Stimulated activated CD4-positive, alpha-beta T cell treated with anti-CD3 and anti-CD28 coated beads, Interleukin-12 subunit alpha, Interleukin-12 subunit beta, amount 100 ng/mL, for 24 hours (primary cell): Measurements from ENCODE around the gene ARHGAP9.

Source experiments
- DNase-seq, 2 experiments: peaks; one replicate each; pipeline ENCODE4 v3.0.0-alpha.2; 2020; ENCODE audit warnings: low read depth in 2 of 2

ARHGAP9 gene

GRCh38 chr12:57491393-57492280, 12.0 kb upstream of the ARHGAP9 start:
- DNase-seq = no peak

DNA sequence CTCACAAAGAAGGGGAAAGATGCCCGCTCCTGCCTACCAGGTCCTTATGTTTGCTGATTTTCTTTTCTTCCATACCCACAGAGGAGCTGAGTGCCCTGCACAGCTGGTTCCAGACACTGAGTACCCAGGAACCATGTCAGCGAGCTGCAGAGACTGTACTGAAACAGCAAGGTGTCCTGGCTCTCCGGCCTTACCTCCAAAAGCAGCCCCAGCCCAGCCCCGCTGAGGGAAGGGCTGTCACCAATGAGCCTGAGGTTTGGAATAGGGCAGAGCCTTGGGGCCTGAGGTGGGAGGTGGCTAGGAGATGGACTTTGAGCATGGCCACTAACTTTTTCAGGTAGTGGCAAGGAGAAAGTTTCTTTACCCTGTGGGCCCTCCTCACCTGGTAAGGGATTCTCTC, 10.5 kb upstream of the ARHGAP9 start:
- no peak for DNase-seq

DNA sequence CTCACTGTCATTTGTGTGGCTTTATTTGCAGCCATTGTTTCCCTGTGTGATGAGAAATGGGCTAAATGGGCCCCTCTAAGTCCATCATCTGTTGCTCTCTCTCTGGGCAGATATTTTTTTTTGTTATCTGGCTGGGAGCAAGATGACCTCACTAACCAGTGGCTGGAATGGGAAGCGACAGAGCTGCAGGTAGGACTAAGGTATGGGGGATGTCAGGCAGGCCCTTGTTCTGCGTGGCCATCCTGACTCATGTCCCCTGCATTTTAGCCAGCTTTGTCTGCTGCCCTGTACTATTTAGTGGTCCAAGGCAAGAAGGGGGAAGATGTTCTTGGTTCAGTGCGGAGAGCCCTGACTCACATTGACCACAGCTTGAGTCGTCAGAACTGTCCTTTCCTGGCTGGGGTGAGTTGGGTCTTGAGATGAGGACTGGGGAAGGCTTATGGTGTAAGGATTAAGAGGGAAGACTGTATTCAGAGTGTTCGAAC, 9.5 kb upstream of the ARHGAP9 start:
- DNase-seq = no peak

DNA sequence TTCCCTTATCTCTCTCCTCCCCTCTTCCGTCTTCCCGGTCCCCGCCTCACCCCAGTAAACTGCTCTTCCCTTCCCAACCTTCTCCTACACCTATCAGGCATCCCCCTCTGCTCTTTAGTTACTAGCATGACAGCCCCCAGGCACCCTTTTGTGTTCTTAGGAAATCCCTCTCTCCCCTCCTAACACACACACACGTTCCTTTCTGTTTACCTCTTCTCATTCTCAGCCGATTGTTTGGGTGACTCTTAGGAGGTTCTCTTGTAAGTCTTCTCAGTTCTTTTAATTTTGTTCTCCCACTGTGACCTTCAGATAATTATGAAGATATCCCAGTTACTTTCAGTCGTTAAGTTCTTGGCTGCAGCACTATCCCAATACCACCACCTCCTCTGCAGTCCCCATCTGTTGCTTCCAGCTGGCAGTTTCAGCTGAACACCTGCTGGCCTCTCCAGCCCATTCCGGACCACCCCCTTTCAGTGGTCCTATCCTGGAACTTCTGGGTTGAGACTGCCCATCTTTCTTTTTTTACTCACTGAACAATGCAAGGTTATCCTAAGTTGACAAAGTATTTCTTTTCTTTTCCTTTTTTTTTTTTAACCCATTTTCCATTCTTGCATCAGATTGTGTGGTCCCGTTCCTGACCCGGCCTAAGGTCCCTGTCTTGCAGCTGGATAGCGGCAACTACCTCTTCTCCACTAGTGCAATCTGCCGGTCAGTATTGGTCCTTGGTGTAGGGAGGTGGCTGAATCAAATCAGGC, 8.9 kb upstream of the ARHGAP9 start:
- no peak for DNase-seq

DNA sequence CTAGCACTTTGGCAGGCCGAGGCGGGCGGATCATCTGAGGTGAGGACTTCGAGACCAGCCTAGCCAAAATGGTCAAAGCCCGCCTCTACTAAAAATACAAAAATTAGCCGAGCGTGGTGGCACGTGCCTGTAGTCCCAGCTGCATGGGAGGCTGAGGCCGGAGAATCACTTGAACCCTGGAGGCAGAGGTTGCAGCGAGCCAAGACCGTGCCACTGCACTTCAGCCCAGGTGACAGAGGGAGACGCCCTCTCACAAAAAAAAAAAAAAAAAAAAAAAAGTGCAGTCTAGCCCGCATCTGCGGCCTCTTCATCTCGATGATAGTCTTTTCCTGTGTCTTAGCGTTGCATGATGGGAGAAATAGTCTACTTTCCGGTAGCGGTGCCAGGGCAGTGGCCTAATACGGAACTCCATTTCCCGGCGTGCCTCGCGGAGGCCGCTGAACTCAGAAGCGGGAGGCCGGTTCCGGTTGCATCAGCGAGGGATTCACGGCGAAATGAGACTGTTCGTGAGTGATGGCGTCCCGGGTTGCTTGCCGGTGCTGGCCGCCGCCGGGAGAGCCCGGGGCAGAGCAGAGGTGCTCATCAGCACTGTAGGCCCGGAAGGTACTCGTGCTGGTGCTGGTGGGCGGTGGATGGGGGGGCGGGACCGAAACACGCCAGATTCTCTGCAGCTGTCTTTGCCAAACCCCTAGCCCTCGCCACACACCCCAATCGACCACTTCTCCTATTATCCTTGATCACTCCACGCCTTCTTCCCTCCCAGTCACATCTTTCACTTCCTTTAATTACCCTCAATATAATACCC, 8.1 kb upstream of the ARHGAP9 start, which contains the start of gene MARS1:
TSS of gene MARS1 (plus strand) at position 472 of the 805 bp plus-strand sequence. CDS start at position 495, 23 bp downstream.
- DNase-seq = peak; percentile 84 to 85

GRCh38 chr12:57487055-57487596, 7.5 kb upstream of the ARHGAP9 start:
- DNase-seq = no peak

DNA sequence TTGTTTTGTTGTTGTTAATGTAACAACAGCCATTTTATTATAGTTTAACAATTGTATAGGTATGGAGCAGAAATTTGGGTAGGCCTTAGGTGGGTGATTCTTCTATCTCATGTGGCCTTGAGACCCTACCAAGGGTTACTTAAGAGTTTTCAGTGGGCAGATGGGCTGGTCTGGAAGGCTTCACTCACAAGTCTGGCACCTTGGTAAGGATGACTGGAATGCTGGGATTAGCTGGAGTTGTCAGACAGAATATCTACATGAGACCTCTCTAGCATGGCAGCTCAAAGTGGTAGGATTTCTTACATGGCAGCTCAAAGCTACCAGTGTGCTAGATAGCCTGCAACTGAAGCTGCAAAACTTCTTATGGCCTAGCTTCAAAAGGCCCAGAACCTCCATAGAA, 6.0 kb upstream of the ARHGAP9 start:
- no peak for DNase-seq

DNA sequence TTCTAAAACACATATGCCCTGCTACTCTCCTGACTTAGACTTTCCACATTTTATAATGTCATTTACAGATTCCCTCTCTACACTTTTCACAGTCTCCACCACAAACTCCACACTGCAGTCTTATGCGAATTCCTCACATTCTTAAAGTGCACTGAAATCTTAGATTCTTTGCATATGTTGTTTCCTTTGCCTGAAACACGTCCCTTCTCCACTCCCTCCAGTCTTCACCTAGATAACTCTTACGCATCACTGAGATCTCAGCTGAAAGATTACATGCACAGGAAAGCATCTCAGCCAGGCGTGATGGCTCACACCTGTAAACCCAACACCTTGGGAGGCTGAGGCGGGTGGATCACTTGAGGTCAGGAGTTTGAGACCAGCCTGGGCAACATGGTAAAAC, 3.8 kb upstream of the ARHGAP9 start:
- DNase-seq = no peak

- no peak for DNase-seq
Measured at GRCh38 chr12:57481671-57482070, 2.0 kb upstream of the ARHGAP9 start.

DNA sequence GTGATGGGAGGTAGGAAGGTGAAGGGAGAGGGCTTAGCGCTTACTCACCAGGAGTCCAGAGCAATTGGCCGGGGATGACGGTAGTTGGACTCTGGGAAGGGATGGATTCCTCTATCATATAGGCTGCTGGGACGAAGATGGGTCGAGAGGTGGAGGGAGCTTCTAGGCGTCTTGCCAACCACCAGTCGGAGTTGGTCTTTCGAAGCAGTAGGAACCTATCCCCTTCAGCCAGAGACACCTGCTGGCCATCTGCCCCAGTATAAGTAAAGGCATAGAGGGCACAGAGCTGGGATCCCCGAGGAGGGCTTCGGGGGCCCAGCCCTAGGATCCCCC, 657 bp downstream of the ARHGAP9 start:
- no peak for DNase-seq

DNA sequence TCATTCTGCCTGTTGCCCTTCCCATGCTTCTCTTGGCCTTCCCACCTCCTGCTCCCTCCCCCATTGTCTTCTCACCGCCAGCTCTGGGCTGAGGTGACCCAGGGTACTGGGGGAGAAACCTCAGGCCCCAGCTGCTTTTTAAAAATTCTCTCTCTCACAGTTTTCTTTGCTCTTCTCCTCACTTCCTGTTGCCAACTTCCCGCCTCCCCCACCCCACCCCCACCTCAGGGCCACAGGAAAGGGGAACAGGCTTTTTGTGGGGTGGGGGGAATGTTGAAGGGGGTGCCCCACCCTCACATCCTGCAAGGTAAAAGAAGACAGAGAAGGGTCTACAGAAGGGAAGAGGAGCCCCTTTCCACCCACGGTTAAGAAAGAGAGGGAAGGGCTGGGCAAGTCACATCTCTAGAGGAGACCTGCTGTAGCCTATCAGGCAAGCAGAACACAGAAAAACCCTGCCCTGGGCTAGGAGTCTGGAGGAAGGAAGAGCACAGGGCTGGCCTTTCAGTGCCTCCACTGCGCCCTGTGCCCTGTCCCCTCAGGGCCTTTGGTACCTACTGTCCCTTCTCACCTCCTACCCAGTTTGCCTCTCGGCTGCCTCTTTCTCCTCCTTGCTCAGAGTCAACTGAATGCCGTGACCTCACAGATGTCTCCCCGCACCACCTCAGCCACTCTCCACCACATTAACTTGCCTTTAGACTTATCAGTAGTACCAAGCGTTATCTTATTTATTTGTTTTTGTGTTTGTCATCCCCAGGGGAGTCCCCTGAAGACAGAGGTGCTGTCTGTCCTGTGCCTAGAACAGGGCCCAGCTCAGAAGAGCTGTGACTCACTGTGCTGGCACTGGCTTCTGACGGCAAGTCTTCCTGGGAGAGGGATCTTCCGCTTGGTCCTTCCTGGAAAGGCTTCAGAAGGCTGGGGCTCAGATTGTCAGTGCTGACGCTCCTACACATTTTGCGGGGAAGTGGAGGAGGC, 1.7 kb downstream of the ARHGAP9 start:
- DNase-seq = no peak

GRCh38 chr12:57476993-57477709, 2.5 kb downstream of the ARHGAP9 start:
- DNase-seq = no peak

DNA sequence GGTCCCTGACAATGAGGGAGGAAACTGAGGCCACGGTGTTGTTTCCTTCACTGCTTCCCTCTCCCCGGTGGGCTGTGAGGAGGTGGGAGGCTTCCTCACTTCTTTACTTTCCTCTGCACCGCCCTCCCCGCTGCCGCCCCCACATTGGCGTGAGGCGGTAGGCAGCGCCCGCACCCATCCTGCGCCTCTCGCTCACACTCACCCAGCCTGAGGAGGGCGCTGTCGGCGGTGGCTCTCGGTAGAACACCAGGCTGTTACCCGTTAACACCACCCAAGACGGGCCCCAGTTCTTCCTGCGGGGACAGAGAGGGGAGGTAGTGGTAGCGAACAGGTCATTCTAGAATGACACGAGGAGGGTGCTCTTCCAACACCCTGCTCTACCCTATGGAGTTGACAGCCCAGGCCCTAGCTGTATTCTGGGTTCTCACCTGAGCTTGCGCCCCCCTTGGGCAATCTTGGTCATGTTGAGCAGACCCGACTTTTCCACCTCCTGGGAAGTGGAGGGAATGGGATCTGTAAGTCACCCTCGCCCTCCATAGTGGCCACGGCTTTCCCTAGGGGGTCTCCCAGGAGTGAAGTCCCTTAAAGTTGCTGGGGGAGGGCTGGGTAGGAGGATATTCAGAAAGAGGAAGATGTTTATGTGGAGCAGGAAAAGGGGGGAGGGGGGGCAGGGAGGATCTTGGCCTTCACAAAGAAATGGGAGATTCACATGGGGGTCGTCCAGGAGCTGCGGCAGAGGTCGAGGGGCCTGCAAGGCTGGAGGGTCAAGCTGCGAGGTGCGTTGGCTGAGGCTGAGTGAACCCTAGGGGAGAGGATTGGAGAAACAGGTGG, 3.3 kb downstream of the ARHGAP9 start:
- peak; percentile 45 to 76 for DNase-seq

- DNase-seq = no peak
Measured at GRCh38 chr12:57475271-57476161, 4.2 kb downstream of the ARHGAP9 start.

GRCh38 chr12:57474862-57475261, 4.8 kb downstream of the ARHGAP9 start:
- no peak for DNase-seq

GRCh38 chr12:57474430-57474829, 5.2 kb downstream of the ARHGAP9 start:
- no peak for DNase-seq

- no peak for DNase-seq
Measured at GRCh38 chr12:57473886-57474285, 5.8 kb downstream of the ARHGAP9 start.

DNA sequence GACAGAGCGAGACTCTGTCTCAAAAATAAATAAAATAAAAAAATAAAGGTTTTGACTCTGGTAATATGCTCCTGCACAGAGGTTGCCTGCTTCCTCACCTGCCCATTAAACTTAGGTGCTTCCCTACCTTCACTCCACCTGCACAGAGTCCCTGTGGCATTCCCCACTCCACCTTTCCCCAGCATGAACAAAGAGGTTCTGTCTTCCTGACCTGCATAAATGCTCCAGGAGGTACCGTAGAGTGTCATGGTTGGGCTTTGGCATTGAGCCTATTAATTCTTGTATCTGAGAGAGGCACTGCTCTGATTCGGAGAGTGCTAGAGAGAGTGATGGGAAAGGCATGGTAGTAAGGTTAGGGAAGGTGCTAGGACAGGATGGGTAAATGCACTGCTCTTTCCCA, 6.3 kb downstream of the ARHGAP9 start:
- DNase-seq = no peak
